Fibroblast of villous mesenchyme (primary cell): ENCODE measurements around the gene IWS1. TPM values are rescaled to one million over a fixed set of nuclear protein-coding genes. Genes with fewer than 3 reads are reported as not detected.
A peak's percentile ranks its signal among the peaks of the same experiment; 100 is the strongest.

Source experiments
- DNase-seq: peaks from one replicate; pipeline ENCODE4 v3.0.0-alpha.2; 2010; ENCODE audit warnings: low read depth
- H3K4me3 ChIP-seq: 2 replicates; pipeline ENCODE4 v1.5.1; 2011; ENCODE audit warnings: low read depth, mild to moderate bottlenecking, low read length
- CTCF ChIP-seq: IDR thresholded peaks from 2 replicates; pipeline ENCODE4 v1.5.1; 2012; ENCODE audit warnings: low read depth, mild to moderate bottlenecking, low read length; ENCODE audit not compliant: insufficient read depth
- total RNA-seq: library from RNA; depleted of rRNA; stranded (reverse); fragments of >200 nt; gene quantifications from 2 replicates; pipeline ENCODE4 v1.2.3, GENCODE V29; 2012

IWS1 gene
- total RNA-seq, 1 donor = 42.7 TPM

GRCh38 chr2:127485051-127485693 lies 41.1 kb downstream of the IWS1 start:
- no peak for DNase-seq
- H3K4me3 ChIP-seq = no peak overlapping the region
- no peak for TF ChIP-seq CTCF

DNA sequence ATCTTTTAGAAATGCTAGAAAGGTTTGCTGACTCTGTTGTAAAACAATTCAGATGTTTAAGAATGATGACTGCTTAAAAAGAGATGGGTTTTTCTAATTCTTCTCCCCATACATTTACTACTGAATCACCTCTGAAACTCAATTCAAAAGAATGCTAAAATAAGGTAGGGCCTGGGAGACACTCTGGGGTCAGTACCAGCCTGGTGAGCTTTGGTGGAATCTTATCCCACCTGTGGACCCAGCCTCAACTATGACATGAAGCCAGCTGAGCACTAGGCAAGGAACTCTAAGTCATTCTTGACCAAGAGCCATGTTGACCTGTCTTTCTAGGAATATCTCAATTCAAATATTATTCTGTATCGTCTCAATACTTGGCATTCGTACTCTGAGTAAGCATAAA lies 44.3 kb downstream of the IWS1 start:
- no peak for DNase-seq
- no peak overlapping the region for H3K4me3 ChIP-seq
- TF ChIP-seq CTCF = no peak

DNA sequence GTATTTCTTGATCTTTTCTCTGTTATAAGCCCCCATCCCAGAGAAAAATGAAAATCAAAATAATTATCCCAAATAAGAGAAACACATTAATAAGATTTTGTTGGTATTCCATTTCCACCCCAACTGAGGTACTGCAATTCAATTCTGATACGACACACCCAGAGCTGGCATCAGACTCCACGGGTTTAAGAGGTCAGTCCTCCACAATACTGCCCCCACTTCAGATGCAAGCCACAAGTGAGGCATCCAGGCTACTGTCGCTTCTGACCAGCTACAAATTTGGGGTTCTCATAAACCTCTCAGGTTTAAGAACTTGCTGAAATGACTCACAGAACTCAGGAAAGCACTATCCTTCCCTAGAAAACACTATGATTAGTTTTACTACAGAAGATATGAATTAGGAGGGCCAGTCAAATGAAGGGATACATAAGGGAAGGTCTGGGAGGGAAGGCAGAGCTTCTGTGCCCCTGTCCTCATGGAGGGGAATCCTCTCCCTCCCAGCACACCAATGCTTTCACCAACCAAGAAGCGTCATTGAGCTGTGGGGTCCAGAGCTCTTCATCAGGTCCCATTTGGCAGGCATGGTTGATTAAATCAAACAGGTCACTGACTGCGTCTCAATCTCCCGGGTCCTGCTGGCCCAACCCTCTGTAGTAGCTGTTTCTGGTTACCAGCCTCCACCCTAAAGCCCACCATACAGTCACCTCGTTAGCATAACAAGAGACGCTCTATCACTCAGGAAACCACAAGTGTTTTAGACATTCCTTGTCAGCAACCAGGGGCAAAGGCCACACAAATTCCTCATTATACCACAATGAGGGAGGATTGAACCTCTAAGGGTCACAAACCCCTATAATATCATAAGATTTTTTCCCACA lies 46.2 kb downstream of the IWS1 start:
- DNase-seq = no peak
- no peak overlapping the region for H3K4me3 ChIP-seq
- no peak for TF ChIP-seq CTCF

DNA sequence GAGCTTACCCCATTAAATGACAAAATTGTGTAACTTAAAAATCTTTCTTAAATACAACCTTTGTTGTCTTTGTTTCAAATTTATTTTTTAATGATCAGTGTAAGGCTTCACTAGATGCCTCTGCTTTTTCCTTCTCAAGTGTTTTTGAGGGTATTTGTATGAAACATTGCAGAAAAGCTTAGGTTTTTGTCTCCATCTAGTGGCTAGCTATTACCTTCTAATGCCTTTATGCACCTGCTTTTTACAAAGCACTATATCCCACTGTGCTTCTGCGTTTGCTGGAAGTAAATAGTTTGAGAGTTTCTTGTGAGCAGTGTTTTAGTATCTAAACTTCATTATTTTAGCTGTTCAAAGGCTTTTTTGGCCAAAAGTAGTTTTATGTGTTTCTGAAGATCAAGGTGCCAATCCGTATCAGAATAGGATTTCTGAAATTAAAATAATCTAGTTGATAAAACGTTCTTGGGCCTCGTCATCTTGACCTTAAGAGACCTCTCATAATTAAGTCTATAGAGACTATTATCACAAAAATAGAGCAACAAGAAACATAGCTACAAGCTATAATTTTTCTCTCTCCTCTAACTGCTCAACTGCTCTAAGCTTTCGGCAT lies 47.0 kb downstream of the IWS1 start:
- DNase-seq = peak; percentile 68
- TF ChIP-seq CTCF = peak; percentile 68
- H3K4me3 ChIP-seq = no peak overlapping the region

GRCh38 chr2:127475788-127476187 lies 50.5 kb downstream of the IWS1 start:
- TF ChIP-seq CTCF = no peak
- DNase-seq = no peak
- H3K4me3 ChIP-seq = no peak overlapping the region

- no peak overlapping the region for H3K4me3 ChIP-seq
- no peak for DNase-seq
- no peak for TF ChIP-seq CTCF
These were observed 54.0 kb downstream of the IWS1 start for GRCh38 chr2:127472268-127472667.
